Upper lobe of right lung (tissue), 1 donor: ENCODE data around the gene MAEL. TPM values are rescaled to one million over a fixed set of nuclear protein-coding genes. Genes with fewer than 3 reads are reported as not detected.

Experiments used
- ATAC-seq: fragments of 200-7000 bp; cut with Tn5 transposase; one replicate; pipeline ENCODE4 v1.9.1; 2020; ENCODE audit warnings: mild to moderate bottlenecking, moderate library complexity
- DNase-seq: peaks from one replicate; pipeline ENCODE4 v3.0.0-alpha.2; 2020
- H3K27ac ChIP-seq: fragments of 200-600 bp; one replicate; pipeline ENCODE4 v1.8.0; 2022
- H3K27me3 ChIP-seq: fragments of 200-600 bp; one replicate; pipeline ENCODE4 v1.8.0; 2022; ENCODE audit warnings: mild to moderate bottlenecking
- H3K36me3 ChIP-seq: fragments of 200-600 bp; one replicate; pipeline ENCODE4 v1.8.0; 2022
- H3K4me1 ChIP-seq: fragments of 200-600 bp; one replicate; pipeline ENCODE4 v1.8.0; 2022
- H3K4me3 ChIP-seq: fragments of 200-600 bp; one replicate; pipeline ENCODE4 v1.8.0; 2022; ENCODE audit warnings: mild to moderate bottlenecking
- H3K9me3 ChIP-seq: fragments of 200-600 bp; one replicate; pipeline ENCODE4 v1.8.0; 2022
- intact Hi-C: fragments of 100-400 bp; cut with DNase I; formaldehyde crosslinking; loops from one replicate; pipeline ENCODE4 v1.11.0; 2022
- total RNA-seq: library from RNA; stranded (reverse); fragmentation: NEBNext Ultra II Directional; extraction: Animal tissue kit (Norgen Biotek cat#: 25700); gene quantifications from one replicate; pipeline ENCODE4 v1.2.1, GENCODE V29; 2021
- TF ChIP-seq, protein P1 (sequence below): fragments of 200-600 bp; IDR thresholded peaks from one replicate; pipeline ENCODE4 v1.8.0; 2022; ENCODE audit warnings: antibody characterized with exemption
- donor health status: DM: no; HTN: yes; CAD: no; lungs with severe emphysema.

The MAEL gene
- total RNA-seq, 1 donor from 2014 or later = not detected

DNA sequence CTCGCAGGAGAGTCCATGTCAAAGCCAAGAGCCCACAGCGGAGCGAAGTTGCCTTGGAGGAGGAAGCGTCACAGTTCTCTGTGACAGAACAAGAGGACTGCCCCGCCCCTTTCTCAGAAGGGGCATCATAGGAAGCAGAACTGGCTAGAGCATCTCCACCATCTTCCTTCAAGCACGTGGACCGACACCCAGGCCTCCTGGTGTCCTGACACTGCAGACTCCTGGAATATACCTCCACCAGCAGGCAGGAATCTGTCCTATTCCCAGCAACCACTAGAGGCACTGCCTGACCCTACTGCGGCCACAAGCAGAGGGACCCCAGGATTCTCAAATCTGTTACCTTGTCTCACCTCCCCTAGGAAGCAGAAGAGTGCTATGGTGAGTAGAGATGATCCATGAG is 63.3 kb downstream of the MAEL start:
- H3K9me3 ChIP-seq = no peaks in the 10 kb centered on the region
- no peaks in the 10 kb centered on the region for H3K27me3 ChIP-seq
- TF ChIP-seq, protein P1, sequence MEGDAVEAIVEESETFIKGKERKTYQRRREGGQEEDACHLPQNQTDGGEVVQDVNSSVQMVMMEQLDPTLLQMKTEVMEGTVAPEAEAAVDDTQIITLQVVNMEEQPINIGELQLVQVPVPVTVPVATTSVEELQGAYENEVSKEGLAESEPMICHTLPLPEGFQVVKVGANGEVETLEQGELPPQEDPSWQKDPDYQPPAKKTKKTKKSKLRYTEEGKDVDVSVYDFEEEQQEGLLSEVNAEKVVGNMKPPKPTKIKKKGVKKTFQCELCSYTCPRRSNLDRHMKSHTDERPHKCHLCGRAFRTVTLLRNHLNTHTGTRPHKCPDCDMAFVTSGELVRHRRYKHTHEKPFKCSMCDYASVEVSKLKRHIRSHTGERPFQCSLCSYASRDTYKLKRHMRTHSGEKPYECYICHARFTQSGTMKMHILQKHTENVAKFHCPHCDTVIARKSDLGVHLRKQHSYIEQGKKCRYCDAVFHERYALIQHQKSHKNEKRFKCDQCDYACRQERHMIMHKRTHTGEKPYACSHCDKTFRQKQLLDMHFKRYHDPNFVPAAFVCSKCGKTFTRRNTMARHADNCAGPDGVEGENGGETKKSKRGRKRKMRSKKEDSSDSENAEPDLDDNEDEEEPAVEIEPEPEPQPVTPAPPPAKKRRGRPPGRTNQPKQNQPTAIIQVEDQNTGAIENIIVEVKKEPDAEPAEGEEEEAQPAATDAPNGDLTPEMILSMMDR = peak; percentile 21
- no peak overlapping the region for H3K4me3 ChIP-seq
- DNase-seq = no peak
- H3K4me1 ChIP-seq = no peaks in the 10 kb centered on the region
- intact Hi-C loops = no loop called here
- no peaks in the 10 kb centered on the region for H3K36me3 ChIP-seq
- H3K27ac ChIP-seq = no peak overlapping the region
- ATAC-seq = peak; percentile 20

DNA sequence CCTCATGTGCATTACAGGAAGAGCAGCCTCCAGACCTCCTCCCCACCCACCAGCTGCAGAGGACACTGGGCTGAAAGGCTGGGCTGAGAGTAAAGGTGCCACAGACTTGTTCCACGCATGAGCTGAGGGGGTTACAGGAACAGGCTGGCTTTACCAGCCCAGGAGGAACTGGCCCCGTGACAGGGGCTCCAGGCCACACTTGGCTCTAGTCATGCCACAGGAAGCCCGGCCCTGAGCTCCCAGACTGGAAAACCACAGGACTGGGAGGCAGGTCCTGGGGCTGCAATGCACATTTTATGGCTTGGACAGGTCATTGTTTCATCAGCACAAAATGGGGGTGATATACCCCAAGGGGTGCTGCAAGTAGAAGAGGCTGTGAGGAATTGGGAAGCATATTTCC is 65.5 kb downstream of the MAEL start:
- ATAC-seq (no peak), DNase-seq (no peak)
- no peaks in the 10 kb centered on the region for H3K4me1 ChIP-seq
- H3K27me3 ChIP-seq = peaks cover under 1% of the 10 kb centered on the region
- no peak overlapping the region for H3K27ac ChIP-seq
- no peaks in the 10 kb centered on the region for H3K9me3 ChIP-seq
- H3K36me3 ChIP-seq = no peaks in the 10 kb centered on the region
- TF ChIP-seq, protein P1 = no peak
- intact Hi-C loops = no loop called here
- H3K4me3 ChIP-seq = no peak overlapping the region

DNA sequence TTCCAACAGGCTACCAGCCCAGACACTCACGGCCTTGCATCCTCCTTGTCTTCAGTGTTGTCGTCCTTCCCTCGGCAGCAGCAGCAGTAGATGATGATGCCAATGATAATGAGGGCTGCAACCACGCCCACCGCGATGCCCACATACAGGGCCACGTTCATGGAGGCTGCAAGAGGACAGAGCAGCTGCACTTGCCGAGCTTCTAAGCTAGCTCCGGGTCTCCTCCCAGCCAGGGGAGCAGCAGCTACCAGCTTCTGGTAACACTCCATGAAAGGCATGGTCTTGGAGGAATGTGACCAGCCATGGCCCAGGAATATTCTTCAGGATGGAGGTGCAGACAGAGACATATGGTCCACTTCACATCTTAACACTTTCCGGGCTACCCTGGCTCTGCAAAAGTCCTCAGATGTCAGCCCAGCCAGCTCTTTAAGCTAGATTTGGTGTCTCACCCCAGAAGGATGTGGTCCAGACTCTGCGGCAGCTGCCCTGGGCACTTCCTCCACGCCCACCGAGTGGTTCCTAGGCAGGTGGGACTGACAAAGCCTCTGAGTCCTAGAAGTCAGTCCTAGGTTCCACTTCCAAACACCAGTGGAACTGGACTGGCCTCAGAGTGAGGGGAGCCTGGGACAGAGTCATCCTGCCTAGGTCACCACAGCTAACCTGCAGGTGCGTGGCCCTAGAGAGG is 66.0 kb downstream of the MAEL start:
- intact Hi-C loops = no loop called here
- no peak overlapping the region for H3K27ac ChIP-seq
- H3K36me3 ChIP-seq = no peaks in the 10 kb centered on the region
- no peak overlapping the region for H3K4me3 ChIP-seq
- DNase-seq = no peak
- TF ChIP-seq, protein P1 = no peak
- no peaks in the 10 kb centered on the region for H3K9me3 ChIP-seq
- no peak for ATAC-seq
- H3K4me1 ChIP-seq = no peaks in the 10 kb centered on the region
- peaks cover 6% of the 10 kb centered on the region for H3K27me3 ChIP-seq

DNA sequence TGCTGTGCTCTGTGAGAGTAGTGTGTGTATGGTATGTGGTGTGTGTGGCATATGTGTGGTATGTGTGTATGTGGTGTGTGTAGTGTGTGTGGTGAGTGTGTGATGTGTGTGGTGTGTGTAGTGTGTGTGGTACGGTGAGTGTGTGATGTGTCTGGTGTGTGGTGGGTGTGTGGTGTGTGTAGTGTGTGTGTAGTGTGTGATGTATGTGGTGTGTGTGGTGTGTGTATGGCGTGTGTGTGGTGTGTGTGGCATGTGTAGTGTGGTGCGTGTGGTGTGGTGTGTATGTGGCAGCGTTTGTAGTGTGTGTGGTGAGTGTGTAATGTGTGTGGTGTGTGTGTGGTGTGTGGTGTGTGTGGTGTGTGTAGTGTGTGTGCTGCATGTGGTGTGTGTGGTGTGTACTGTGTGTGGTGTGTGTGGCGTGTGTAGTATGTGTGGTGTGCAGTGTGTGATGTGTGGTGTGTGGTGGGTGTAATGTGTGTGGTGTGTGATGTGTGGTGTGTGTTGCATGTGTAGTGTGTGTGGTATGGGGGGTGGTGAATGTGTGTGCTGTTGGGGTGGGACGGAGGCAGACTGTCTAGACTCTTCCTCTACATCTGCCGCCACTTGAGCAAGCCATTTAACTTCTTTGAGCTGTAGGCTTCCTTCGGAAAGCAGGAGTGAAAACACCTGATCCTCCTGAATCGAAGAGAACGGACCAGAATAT is 67.6 kb downstream of the MAEL start:
- DNase-seq = no peak
- Histone ChIP-seq H3K4me3 (no peak overlapping the region), H3K36me3 (no peaks in the 10 kb centered on the region), H3K27ac (no peak overlapping the region), H3K9me3 (no peaks in the 10 kb centered on the region), H3K27me3 (peaks cover 8% of the 10 kb centered on the region), H3K4me1 (no peaks in the 10 kb centered on the region)
- no peak for ATAC-seq
- intact Hi-C loops = no loop called here
- TF ChIP-seq, protein P1 = no peak

DNA sequence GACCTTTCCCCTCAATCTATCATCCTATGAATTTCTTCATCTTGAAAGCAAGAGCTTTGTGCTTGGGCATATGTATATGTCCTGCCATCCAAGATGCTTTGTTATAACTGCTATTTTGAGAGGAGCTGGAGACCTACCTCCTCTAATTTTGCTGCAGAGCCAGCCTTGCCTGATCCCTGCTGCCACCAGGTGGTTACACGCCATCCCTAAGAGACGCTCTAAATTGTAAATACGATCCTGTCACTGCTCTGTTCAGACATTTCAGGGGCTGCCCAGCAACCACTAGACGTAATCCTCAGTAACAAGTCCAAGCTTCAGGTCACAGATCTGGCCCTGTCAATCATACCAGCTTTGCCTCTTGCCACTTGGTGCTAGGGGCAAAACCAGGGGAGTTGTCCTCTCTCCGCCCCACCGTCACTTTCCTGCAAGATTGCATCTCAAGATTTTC is 68.2 kb downstream of the MAEL start:
- peaks cover 8% of the 10 kb centered on the region for H3K27me3 ChIP-seq
- H3K9me3 ChIP-seq = no peaks in the 10 kb centered on the region
- no peak overlapping the region for H3K27ac ChIP-seq
- TF ChIP-seq, protein P1 = peak; percentile 29
- DNase-seq (no peak), ATAC-seq (peak; percentile 53)
- no peaks in the 10 kb centered on the region for H3K36me3 ChIP-seq
- H3K4me1 ChIP-seq = no peaks in the 10 kb centered on the region
- H3K4me3 ChIP-seq = no peak overlapping the region
- intact Hi-C loops = no loop called here
